HEK293 (cell line): ENCODE measurements around the gene INPP1.

Source experiments
- KLF10 ChIP-seq: fragments of 450-650 bp; IDR thresholded peaks from 2 replicates; pipeline ENCODE4 v1.5.1; 2018; ENCODE audit warnings: missing biosample characterization, mild to moderate bottlenecking, missing genetic modification characterization
- TCF7L2 ChIP-seq: IDR thresholded peaks from 2 replicates; pipeline ENCODE4 v1.6.1; 2011; ENCODE audit warnings: low read depth, mild to moderate bottlenecking, inconsistent platforms, low read length, moderate library complexity, borderline replicate concordance
- ZBTB21 ChIP-seq: fragments of 450-650 bp; formaldehyde crosslinking; IDR thresholded peaks from 2 replicates; pipeline ENCODE4 v1.5.1; 2017; ENCODE audit warnings: missing biosample characterization, missing genetic modification characterization
- ZNF175 ChIP-seq: fragments of 450-650 bp; formaldehyde crosslinking; IDR thresholded peaks from 2 replicates; pipeline ENCODE4 v1.5.1; 2016; ENCODE audit warnings: missing biosample characterization, missing genetic modification characterization
- ZNF2 ChIP-seq: fragments of 450-650 bp; formaldehyde crosslinking; IDR thresholded peaks from 2 replicates; pipeline ENCODE4 v1.5.1; 2016; ENCODE audit warnings: missing biosample characterization, missing genetic modification characterization
- ZNF37A ChIP-seq: fragments of 450-650 bp; IDR thresholded peaks from 2 replicates; pipeline ENCODE4 v1.5.1; 2018; ENCODE audit warnings: missing biosample characterization, missing genetic modification characterization
- ZNF510 ChIP-seq: fragments of 450-650 bp; formaldehyde crosslinking; IDR thresholded peaks from 2 replicates; pipeline ENCODE4 v1.5.1; 2018; ENCODE audit warnings: mild to moderate bottlenecking, missing genetic modification characterization, missing biosample characterization; ENCODE audit not compliant: insufficient replicate concordance
- ZNF561 ChIP-seq: fragments of 450-650 bp; IDR thresholded peaks from 2 replicates; pipeline ENCODE4 v1.5.1; 2018; ENCODE audit warnings: missing biosample characterization, missing genetic modification characterization, borderline replicate concordance
- ZNF792 ChIP-seq: fragments of 450-650 bp; formaldehyde crosslinking; IDR thresholded peaks from 2 replicates; pipeline ENCODE4 v1.5.1; 2016; ENCODE audit warnings: missing biosample characterization, missing genetic modification characterization
- ZNF830 ChIP-seq: fragments of 450-650 bp; IDR thresholded peaks from 2 replicates; pipeline ENCODE4 v1.5.0; 2018; ENCODE audit warnings: missing biosample characterization, missing genetic modification characterization, low read depth, mild to moderate bottlenecking, moderate library complexity
- TF ChIP-seq, protein P1 (sequence below): fragments of 450-650 bp; formaldehyde crosslinking; IDR thresholded peaks from 2 replicates; pipeline ENCODE4 v1.5.1; 2016; ENCODE audit warnings: missing biosample characterization, missing genetic modification characterization
- TF ChIP-seq, protein P2 (sequence below): sonication (generic); formaldehyde crosslinking; IDR thresholded peaks from 2 replicates; pipeline ENCODE4 v1.8.1; 2022; ENCODE audit warnings: mild to moderate bottlenecking, moderate library complexity, missing genetic modification reagents

DNA sequence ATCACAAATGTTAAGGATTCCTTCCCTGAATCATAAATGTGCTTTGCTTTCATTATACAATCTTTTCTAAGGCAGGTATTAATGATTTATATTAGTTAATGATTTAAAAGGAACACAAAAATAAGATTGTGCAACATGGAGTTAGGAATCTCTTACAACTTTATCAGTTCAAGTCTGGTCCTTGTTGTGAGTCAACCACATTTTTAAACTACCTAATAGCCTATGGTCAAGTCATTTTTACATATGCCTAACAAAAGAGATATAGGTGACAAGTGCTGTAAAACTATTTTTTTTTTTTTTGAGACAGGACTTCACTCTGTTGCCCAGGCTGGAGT, 8.2 kb upstream of the INPP1 start:
- no peak for TF ChIP-seq ZNF510
- no peak for TF ChIP-seq ZNF175 (tag by site-specific recombination)
- TF ChIP-seq ZNF561 (tag by site-specific recombination): no peak
- TF ChIP-seq ZNF792 (tag by site-specific recombination): no peak
- TF ChIP-seq, protein P1, sequence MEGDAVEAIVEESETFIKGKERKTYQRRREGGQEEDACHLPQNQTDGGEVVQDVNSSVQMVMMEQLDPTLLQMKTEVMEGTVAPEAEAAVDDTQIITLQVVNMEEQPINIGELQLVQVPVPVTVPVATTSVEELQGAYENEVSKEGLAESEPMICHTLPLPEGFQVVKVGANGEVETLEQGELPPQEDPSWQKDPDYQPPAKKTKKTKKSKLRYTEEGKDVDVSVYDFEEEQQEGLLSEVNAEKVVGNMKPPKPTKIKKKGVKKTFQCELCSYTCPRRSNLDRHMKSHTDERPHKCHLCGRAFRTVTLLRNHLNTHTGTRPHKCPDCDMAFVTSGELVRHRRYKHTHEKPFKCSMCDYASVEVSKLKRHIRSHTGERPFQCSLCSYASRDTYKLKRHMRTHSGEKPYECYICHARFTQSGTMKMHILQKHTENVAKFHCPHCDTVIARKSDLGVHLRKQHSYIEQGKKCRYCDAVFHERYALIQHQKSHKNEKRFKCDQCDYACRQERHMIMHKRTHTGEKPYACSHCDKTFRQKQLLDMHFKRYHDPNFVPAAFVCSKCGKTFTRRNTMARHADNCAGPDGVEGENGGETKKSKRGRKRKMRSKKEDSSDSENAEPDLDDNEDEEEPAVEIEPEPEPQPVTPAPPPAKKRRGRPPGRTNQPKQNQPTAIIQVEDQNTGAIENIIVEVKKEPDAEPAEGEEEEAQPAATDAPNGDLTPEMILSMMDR: no peak
- TF ChIP-seq TCF7L2: no peak
- no peak for TF ChIP-seq KLF10 (tag by site-specific recombination)
- TF ChIP-seq ZNF830 (tag by site-specific recombination): no peak
- TF ChIP-seq, protein P2, sequence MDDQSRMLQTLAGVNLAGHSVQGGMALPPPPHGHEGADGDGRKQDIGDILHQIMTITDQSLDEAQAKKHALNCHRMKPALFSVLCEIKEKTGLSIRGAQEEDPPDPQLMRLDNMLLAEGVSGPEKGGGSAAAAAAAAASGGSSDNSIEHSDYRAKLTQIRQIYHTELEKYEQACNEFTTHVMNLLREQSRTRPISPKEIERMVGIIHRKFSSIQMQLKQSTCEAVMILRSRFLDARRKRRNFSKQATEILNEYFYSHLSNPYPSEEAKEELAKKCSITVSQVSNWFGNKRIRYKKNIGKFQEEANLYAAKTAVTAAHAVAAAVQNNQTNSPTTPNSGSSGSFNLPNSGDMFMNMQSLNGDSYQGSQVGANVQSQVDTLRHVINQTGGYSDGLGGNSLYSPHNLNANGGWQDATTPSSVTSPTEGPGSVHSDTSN (CRISPR knock-in tag): no peak
- no peak for TF ChIP-seq ZNF2 (tag by site-specific recombination)
- no peak for TF ChIP-seq ZBTB21 (tag by site-specific recombination)
- no peak for TF ChIP-seq ZNF37A (tag by site-specific recombination)
